Kidney (tissue), 14 donors: ENCODE data around the gene FBXO7. TPM values are rescaled to one million over a fixed set of nuclear protein-coding genes. Genes with fewer than 3 reads are reported as not detected.

ENCODE experiments used
- DNase-seq, 5 donors: peaks; one replicate each; pipeline ENCODE4 v3.0.0-alpha.2; 2013 to 2020
- FAIRE-seq: peaks from 2 replicates; lab custom pipeline; 2012; peaks lifted over from hg19 to GRCh38; lab: Jason Lieb, UNC
- H3K27ac ChIP-seq, 2 donors: one replicate each; pipeline ENCODE4 v1.7.0; 2013; ENCODE audit warnings: low read depth in 2 of 2, low read length in 2 of 2, inconsistent platforms in 1 of 2
- H3K27me3 ChIP-seq: one replicate; pipeline ENCODE4 v1.7.1; 2013; ENCODE audit warnings: low read length, inconsistent platforms; ENCODE audit not compliant: control insufficient read depth, insufficient read depth
- H3K36me3 ChIP-seq, 3 donors: one replicate each; pipeline versions ENCODE4 v1.7.0 to v1.7.1; 2013; ENCODE audit warnings: low read length in 3 of 3, control low read depth in 1 of 3, inconsistent platforms in 1 of 3; ENCODE audit not compliant: insufficient read depth in 3 of 3, control insufficient read depth in 2 of 3
- H3K4me1 ChIP-seq, 3 donors: one replicate each; pipeline versions ENCODE4 v1.7.0 to v1.7.1; 2013; ENCODE audit warnings: low read length in 3 of 3, inconsistent platforms in 1 of 3, low read depth in 1 of 3; ENCODE audit not compliant: control insufficient read depth in 2 of 3, insufficient read depth in 2 of 3
- H3K4me3 ChIP-seq, 3 donors: one replicate each; pipeline versions ENCODE4 v1.7.0 to v1.8.1; 2013; ENCODE audit warnings: low read length in 3 of 3, control low read depth in 1 of 3, inconsistent platforms in 1 of 3
- H3K9ac ChIP-seq, 3 donors: one replicate each; pipeline versions ENCODE4 v1.7.0 to v1.7.1; 2013; ENCODE audit warnings: low read length in 3 of 3, control low read depth in 1 of 3, inconsistent platforms in 1 of 3
- H3K9me3 ChIP-seq, 3 donors: one replicate each; pipeline versions ENCODE4 v1.7.0 to v1.7.1; 2013; ENCODE audit warnings: low read length in 3 of 3, control low read depth in 1 of 3, inconsistent platforms in 1 of 3; ENCODE audit not compliant: control insufficient read depth in 2 of 3, insufficient read depth in 1 of 3
- CTCF ChIP-seq: IDR thresholded peaks from 3 replicates; pipeline ENCODE4 v1.5.1; 2012; ENCODE audit warnings: mild to moderate bottlenecking, moderate library complexity, borderline replicate concordance; ENCODE audit not compliant: insufficient read depth; ENCODE audit errors: extremely low read depth
- intact Hi-C: fragments of 100-400 bp; cut with DNase I; formaldehyde crosslinking; loops from one replicate; pipeline ENCODE4 v1.11.1; 2022
- polyA plus RNA-seq: library from polyadenylated mRNA; stranded (reverse); fragments of 350-450 nt; fragmentation: Illumina TruSeq; extraction: RNeasy Lipid Tissue Mini Kit (QIAGEN cat#74804); gene quantifications from one replicate; pipeline ENCODE4 v1.2.3, GENCODE V29; 2014; ENCODE audit warnings: low read depth, low replicate concordance; ENCODE audit not compliant: insufficient read depth
- total RNA-seq: library from RNA; stranded (reverse); fragmentation: NEBNext Ultra II Directional; extraction: Animal tissue kit (Norgen Biotek cat#: 25700); gene quantifications from one replicate; pipeline ENCODE4 v1.2.1, GENCODE V29; 2021
- donor health status: control.
- donor health status: control.
- donor health status: control.
- donor health status: control.
- donor health status: control.
- donor health status: DM: yes; HTN: yes; CAD: no.
- donor health status: Normal renal cell carcinoma (clear cell type).

FBXO7 gene
- total and polyA plus RNA-seq, 2 donors from 2014 or later: 91.0 to 131 TPM

GRCh38 chr22:32501836-32502752 is 27.5 kb downstream of the FBXO7 start:
- H3K4me3 ChIP-seq: no peak overlapping the region
- intact Hi-C loops: no loop called here
- H3K36me3 ChIP-seq: peaks cover 2 to 16% (median 6%) of the 10 kb centered on the region in 3 donors
- no peak overlapping the region for H3K27ac ChIP-seq
- no peaks in the 10 kb centered on the region for H3K4me1 ChIP-seq
- no peak overlapping the region for H3K9ac ChIP-seq
- no peaks in the 10 kb centered on the region for H3K9me3 ChIP-seq
- no peak for FAIRE-seq
- no peaks in the 10 kb centered on the region for H3K27me3 ChIP-seq
- no peak for TF ChIP-seq CTCF
- DNase-seq: no peak

GRCh38 chr22:32509045-32509444 is 34.4 kb downstream of the FBXO7 start:
- Histone ChIP-seq H3K27ac (no peak overlapping the region), H3K36me3 (no peaks in the 10 kb centered on the region), H3K9ac (no peak overlapping the region), H3K4me3 (no peak overlapping the region), H3K4me1 (no peaks in the 10 kb centered on the region), H3K27me3 (no peaks in the 10 kb centered on the region), H3K9me3 (no peaks in the 10 kb centered on the region)
- intact Hi-C loops: no loop called here
- no peak for TF ChIP-seq CTCF
- DNase-seq (no peak), FAIRE-seq (no peak)

- TF ChIP-seq CTCF: no peak
- H3K4me1 ChIP-seq: no peaks in the 10 kb centered on the region
- H3K27me3 ChIP-seq: no peaks in the 10 kb centered on the region
- H3K4me3 ChIP-seq: no peak overlapping the region
- no peaks in the 10 kb centered on the region for H3K36me3 ChIP-seq
- no peak for DNase-seq
- H3K9ac ChIP-seq: no peak overlapping the region
- intact Hi-C loops: no loop called here
- H3K9me3 ChIP-seq: no peaks in the 10 kb centered on the region
- FAIRE-seq: no peak
- H3K27ac ChIP-seq: no peak overlapping the region
These were observed 36.7 kb downstream of the FBXO7 start for GRCh38 chr22:32511274-32511673.
